BE2C (cell line): ENCODE data around the gene EML4.

Source experiments
- DNase-seq: peaks from one replicate; pipeline ENCODE4 v3.0.0-alpha.2; 2020
- H3K27me3 ChIP-seq: fragments of 250-450 bp; sonication (Bioruptor Pico); 2 replicates; pipeline ENCODE4 v1.5.1; 2020; ENCODE audit warnings: mild to moderate bottlenecking
- H3K36me3 ChIP-seq: fragments of 250-450 bp; sonication (Bioruptor Pico); 2 replicates; pipeline ENCODE4 v1.5.1; 2020; ENCODE audit warnings: mild to moderate bottlenecking
- H3K4me1 ChIP-seq: fragments of 250-450 bp; sonication (Bioruptor Pico); 2 replicates; pipeline ENCODE4 v1.5.1; 2020
- H3K4me3 ChIP-seq: 2 replicates; pipeline ENCODE4 v1.5.1; 2011; ENCODE audit warnings: low read depth, low read length
- H3K9me3 ChIP-seq: fragments of 250-450 bp; sonication (Bioruptor Pico); 2 replicates; pipeline ENCODE4 v1.5.1; 2020
- TF ChIP-seq, protein P1 (sequence below): IDR thresholded peaks from 2 replicates; pipeline ENCODE4 v1.5.1; 2012; ENCODE audit warnings: mild to moderate bottlenecking, low read depth, low read length

The EML4 gene

DNA sequence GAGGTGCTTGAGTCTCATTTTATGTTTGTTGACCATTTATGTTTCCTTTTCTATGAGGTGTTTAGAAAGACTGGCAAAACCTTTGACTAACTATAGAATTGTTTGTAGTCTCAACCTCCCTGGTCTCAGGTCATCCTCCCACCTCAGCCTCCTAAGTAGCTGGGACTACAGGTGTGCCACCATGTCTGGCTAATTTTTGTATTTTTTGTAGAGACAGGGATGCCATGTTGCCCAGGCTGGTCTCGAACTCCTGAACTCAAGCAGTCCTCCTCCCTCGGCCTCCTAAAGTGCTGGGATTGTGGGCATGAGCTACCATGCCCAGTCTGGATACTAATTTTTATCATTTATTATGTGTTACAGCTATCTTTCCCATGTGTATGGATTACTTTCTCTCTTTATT, 67.8 kb downstream of the EML4 start:
- H3K27me3 ChIP-seq, result no peaks in the 10 kb centered on the region
- H3K9me3 ChIP-seq, result no peaks in the 10 kb centered on the region
- no peak overlapping the region for H3K4me3 ChIP-seq
- no peaks in the 10 kb centered on the region; the same call in 1 of the 2 replicates for H3K36me3 ChIP-seq
- peaks cover 11% of the 10 kb centered on the region for H3K4me1 ChIP-seq
- TF ChIP-seq, protein P1, sequence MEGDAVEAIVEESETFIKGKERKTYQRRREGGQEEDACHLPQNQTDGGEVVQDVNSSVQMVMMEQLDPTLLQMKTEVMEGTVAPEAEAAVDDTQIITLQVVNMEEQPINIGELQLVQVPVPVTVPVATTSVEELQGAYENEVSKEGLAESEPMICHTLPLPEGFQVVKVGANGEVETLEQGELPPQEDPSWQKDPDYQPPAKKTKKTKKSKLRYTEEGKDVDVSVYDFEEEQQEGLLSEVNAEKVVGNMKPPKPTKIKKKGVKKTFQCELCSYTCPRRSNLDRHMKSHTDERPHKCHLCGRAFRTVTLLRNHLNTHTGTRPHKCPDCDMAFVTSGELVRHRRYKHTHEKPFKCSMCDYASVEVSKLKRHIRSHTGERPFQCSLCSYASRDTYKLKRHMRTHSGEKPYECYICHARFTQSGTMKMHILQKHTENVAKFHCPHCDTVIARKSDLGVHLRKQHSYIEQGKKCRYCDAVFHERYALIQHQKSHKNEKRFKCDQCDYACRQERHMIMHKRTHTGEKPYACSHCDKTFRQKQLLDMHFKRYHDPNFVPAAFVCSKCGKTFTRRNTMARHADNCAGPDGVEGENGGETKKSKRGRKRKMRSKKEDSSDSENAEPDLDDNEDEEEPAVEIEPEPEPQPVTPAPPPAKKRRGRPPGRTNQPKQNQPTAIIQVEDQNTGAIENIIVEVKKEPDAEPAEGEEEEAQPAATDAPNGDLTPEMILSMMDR, result no peak
- DNase-seq, result no peak

DNA sequence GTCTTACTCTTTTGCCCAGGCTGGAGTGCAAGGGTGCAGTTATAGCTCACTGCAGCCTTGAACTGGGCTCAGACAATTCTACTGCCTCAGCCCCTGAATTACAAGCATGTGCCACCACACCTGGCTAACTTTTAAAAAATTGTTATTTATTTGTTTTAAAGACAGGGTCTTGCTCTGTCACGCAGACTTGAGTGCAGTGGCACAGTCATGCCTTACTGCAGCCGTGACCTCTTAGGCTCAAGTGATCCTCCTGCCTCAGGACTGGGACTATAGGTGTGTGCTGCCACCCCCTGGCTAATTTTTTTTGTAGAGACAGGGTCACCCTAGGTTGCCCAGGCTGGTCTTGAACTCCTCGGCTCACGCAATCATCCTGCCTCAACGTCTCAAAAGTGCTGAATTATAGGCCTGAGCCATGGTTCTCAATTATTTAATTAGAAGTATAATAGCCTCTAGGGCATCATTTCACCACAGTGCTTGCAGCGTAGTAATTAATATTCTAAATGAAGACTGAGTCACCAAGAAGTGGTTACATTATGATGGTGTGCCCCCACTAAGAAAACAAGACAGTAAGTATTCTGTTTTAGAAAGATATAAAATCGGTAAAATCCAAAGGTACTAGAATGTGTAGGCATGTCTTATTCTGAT, 69.6 kb downstream of the EML4 start:
- TF ChIP-seq, protein P1, result peak; percentile 60
- peaks cover 11% of the 10 kb centered on the region for H3K4me1 ChIP-seq
- H3K4me3 ChIP-seq, result no peak overlapping the region
- peak; percentile 46 for DNase-seq
- H3K36me3 ChIP-seq, result no peaks in the 10 kb centered on the region; the same call in 1 of the 2 replicates
- H3K9me3 ChIP-seq, result no peaks in the 10 kb centered on the region
- H3K27me3 ChIP-seq, result no peaks in the 10 kb centered on the region

DNA sequence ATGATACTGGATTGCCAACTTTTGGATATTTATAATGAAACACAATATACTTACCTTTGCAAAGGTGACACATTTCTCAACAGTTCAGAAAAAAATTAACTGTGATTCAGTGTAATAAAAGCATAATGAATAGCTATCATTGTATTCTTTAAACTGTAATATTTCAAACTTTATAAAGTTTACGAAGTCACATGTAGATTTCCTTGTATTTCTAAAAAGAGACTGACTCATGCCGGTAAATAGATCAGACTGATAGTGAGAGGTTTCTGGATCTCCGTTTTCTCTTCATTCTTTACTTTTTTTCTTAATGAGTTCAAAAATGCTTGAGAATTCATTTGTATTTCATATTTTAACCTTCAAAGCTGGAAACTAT, 70.1 kb downstream of the EML4 start:
- peaks cover 11% of the 10 kb centered on the region; the same call in 1 of the 2 replicates for H3K4me1 ChIP-seq
- H3K4me3 ChIP-seq, result no peak overlapping the region
- no peaks in the 10 kb centered on the region; the same call in 1 of the 2 replicates for H3K36me3 ChIP-seq
- TF ChIP-seq, protein P1, result no peak
- DNase-seq, result no peak
- no peaks in the 10 kb centered on the region for H3K27me3 ChIP-seq
- H3K9me3 ChIP-seq, result no peaks in the 10 kb centered on the region

DNA sequence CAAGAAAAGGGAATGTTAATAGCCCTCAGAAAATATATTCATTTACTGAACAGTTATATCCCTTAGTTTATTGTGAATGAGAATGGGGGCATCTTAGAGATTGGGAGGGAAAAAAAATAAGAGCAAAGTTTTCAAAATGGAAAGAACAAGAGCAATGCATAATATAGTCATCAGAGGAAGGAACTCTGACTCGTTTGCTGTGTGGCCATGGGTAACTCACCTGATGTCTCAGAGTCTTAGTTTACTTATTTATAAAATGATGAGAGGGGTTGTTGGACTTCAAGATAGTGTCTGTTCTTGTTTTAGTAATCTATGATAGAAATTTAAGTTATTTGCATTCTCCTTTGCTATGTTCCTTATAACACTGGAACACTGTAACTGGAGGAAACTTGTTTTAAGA, 70.7 kb downstream of the EML4 start:
- Histone ChIP-seq H3K9me3 (no peaks in the 10 kb centered on the region), H3K36me3 (no peaks in the 10 kb centered on the region), H3K27me3 (no peaks in the 10 kb centered on the region), H3K4me3 (no peak overlapping the region), H3K4me1 (peaks cover 11% of the 10 kb centered on the region; the same call in 1 of the 2 replicates)
- DNase-seq, result no peak
- TF ChIP-seq, protein P1, result no peak

DNA sequence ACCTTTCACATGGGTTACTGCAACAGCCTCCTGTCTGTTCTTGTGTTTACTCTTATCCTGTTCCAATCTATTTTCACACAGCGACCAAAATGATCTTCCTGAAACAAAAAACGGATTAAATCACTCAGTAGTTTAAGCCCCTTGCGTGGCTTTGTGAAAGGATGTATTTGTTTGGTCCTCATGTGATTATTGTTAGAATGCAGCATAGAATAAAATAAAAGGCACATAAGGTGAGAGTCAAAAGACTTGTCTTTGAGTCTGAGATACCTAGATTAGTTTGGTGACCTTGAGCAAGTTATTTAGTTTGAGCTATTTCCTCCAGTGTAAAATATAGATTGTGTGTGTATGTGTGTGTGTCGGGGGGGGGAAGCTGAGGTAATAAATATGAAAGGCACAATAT, 72.4 kb downstream of the EML4 start:
- TF ChIP-seq, protein P1, result no peak

DNA sequence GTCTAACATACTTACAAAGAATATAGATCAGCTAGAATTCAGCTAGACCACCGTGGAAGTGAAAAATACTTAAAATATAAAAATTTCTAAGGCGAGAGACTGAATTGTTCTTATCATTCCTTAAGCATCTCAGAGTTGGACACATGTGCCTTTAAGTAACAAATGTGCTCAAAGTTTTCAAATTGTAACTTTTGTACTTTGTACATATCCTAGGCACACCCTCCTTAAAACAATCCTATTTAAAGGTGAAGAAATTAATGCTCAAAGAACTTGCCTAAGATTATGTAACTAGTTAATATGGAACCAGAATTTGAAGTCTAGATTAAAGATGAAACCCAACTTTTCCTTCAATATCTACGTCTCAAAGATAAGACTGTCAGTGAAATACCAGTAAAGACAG, 74.1 kb downstream of the EML4 start:
- TF ChIP-seq, protein P1, result no peak
- H3K4me1 ChIP-seq, result peaks cover 11% of the 10 kb centered on the region; the same call in 1 of the 2 replicates
- no peak overlapping the region for H3K4me3 ChIP-seq

More for the DNA sequence above, 72.4 kb downstream of the EML4 start:
- Histone ChIP-seq H3K36me3 (peaks cover 8% of the 10 kb centered on the region), H3K9me3 (no peaks in the 10 kb centered on the region), H3K4me1 (peaks cover 11% of the 10 kb centered on the region; the same call in 1 of the 2 replicates), H3K4me3 (no peak overlapping the region), H3K27me3 (no peaks in the 10 kb centered on the region)
- no peak for DNase-seq

More for the DNA sequence above, 74.1 kb downstream of the EML4 start:
- Histone ChIP-seq H3K27me3 (no peaks in the 10 kb centered on the region), H3K9me3 (no peaks in the 10 kb centered on the region), H3K36me3 (peaks cover 16% of the 10 kb centered on the region)
- no peak for DNase-seq
